ENCODE measurements around the gene TMCC2.
A peak's percentile ranks its signal among the peaks of the same experiment; 100 is the strongest.

TMCC2 gene

DNA sequence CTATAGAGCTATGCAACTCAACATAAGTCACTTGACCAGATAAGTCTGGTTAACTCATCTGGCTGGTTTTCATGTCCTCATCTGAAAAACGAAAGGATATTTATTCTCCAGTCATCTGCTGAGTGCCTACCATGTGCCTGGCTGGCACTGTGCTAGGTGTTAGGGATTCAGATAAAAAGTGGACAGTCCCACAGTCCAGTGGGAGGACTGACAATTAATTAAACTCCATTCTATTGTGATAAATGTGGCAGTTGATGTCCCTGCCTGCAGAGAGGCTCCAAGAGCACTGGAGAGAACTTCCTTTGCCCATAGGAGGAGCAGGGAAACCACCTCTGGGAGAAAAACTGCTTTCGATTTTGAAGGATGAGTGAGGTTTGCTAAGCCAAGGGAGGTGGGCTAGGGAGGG lies 88.4 kb downstream of the TMCC2 start:
- no peak overlapping the region for H4K8ac ChIP-seq (ENCODE audit: low read depth, low read length)
- H3K36me3 ChIP-seq (ENCODE audit: control insufficient read depth in 1 of 2, insufficient read depth in 2 of 2, low read length in 2 of 2) = peaks cover 21 to 27% of the 10 kb centered on the region in 2 experiments
- H3K9me3 ChIP-seq (ENCODE audit: insufficient read depth, low read depth, low read length) = no peaks in the 10 kb centered on the region
- H3K79me2 ChIP-seq (ENCODE audit: control insufficient read depth, insufficient read depth, low read length, poor library complexity) = peaks cover 58% of the 10 kb centered on the region
- no peak overlapping the region for H3K23ac ChIP-seq (ENCODE audit: low read length)
- H3K79me1 ChIP-seq (ENCODE audit: low read length) = peaks cover 21% of the 10 kb centered on the region
- H3K4me1 ChIP-seq (ENCODE audit: control insufficient read depth in 1 of 2, insufficient read depth in 2 of 2, low read length in 2 of 2) = peaks cover 40 to 41% of the 10 kb centered on the region in 2 experiments
- WGBS (ENCODE audit: extremely low coverage, insufficient coverage, insufficient read length) = no CpG with 5 or more reads among the region's 2 CpGs
- peak overlapping the region; percentile 94 for H3K4ac ChIP-seq (ENCODE audit: low read depth, low read length)
- H3K4me2 ChIP-seq (ENCODE audit: low read length) = no peak overlapping the region
- no peak overlapping the region for H3K9ac ChIP-seq (ENCODE audit: low read length)
- H2BK120ac ChIP-seq (ENCODE audit: insufficient read depth, low read length, poor library complexity) = no peak overlapping the region
- H4K91ac ChIP-seq (ENCODE audit: low read depth, low read length) = no peak overlapping the region
- H3K27me3 ChIP-seq (ENCODE audit: insufficient read depth, low read length) = no peaks in the 10 kb centered on the region
- no peak overlapping the region for H3K18ac ChIP-seq (ENCODE audit: low read length)
- no peak overlapping the region for H2BK5ac ChIP-seq (ENCODE audit: low read depth, low read length, poor library complexity)
- no peak overlapping the region for H4K12ac ChIP-seq (ENCODE audit: low read depth, low read length)
- H3K14ac ChIP-seq (ENCODE audit: low read length) = no peak overlapping the region
- no peak overlapping the region for H2BK12ac ChIP-seq (ENCODE audit: low read length)
- no peak overlapping the region for H2AFZ ChIP-seq (ENCODE audit: insufficient read depth, low read length, poor library complexity)
- H2AK5ac ChIP-seq (ENCODE audit: low read length) = no peak overlapping the region
- no peak for DNase-seq
- H3K4me3 ChIP-seq (ENCODE audit: low read depth, low read length) = no peak overlapping the region
- H3K27ac ChIP-seq (ENCODE audit: low read depth, low read length) = no peak overlapping the region

DNA sequence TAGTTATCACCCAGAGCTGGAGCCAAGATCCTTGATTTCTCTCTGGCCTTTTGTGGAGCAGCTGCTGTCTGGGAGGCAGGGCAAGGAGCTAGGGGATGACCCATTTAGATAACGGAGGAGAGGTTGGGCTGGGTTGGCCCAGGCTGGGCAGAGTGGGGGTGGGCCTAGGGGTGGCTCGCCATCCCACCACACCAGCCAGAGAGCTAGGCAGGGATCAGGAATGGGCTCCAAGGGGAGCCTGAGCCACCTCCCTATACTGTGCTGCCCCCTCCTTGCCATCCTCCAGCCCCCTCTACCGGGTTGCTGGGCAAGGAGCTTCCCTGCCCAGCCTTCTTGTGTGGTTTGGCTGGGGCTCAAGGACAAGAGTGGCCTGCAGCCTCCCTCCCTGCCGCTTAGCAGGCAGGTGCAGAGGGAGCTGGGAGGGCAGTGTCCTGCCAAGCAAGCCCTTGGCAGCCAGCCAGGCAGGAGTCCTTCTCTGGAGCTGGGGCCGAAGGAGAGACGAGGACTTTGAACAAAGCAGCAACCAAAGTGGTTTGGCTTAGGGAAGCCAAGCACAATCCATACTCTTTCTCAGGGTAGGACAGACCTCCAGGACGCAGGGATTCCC lies 89.7 kb downstream of the TMCC2 start:
- Histone ChIP-seq H2AFZ (ENCODE audit: insufficient read depth, low read length, poor library complexity) (no peak overlapping the region), H3K79me2 (ENCODE audit: control insufficient read depth, insufficient read depth, low read length, poor library complexity) (peaks cover 59% of the 10 kb centered on the region), H4K91ac (ENCODE audit: low read depth, low read length) (no peak overlapping the region), H3K9ac (ENCODE audit: low read length) (no peak overlapping the region), H3K27ac (ENCODE audit: low read depth, low read length) (no peak overlapping the region), H3K9me3 (ENCODE audit: insufficient read depth, low read depth, low read length) (no peaks in the 10 kb centered on the region), H3K4ac (ENCODE audit: low read depth, low read length) (peak overlapping the region; percentile 94), H3K4me2 (ENCODE audit: low read length) (no peak overlapping the region), H3K79me1 (ENCODE audit: low read length) (peaks cover 25% of the 10 kb centered on the region), H2BK5ac (ENCODE audit: low read depth, low read length, poor library complexity) (no peak overlapping the region), H3K18ac (ENCODE audit: low read length) (no peak overlapping the region), H4K8ac (ENCODE audit: low read depth, low read length) (no peak overlapping the region), H4K12ac (ENCODE audit: low read depth, low read length) (no peak overlapping the region), H3K36me3 (ENCODE audit: control insufficient read depth in 1 of 2, insufficient read depth in 2 of 2, low read length in 2 of 2) (peaks cover 15% of the 10 kb centered on the region in 2 experiments), H2BK120ac (ENCODE audit: insufficient read depth, low read length, poor library complexity) (no peak overlapping the region), H3K27me3 (ENCODE audit: insufficient read depth, low read length) (no peaks in the 10 kb centered on the region), H3K4me3 (ENCODE audit: low read depth, low read length) (no peak overlapping the region), H2AK5ac (ENCODE audit: low read length) (peak overlapping the region; percentile 28), H3K4me1 (ENCODE audit: control insufficient read depth in 1 of 2, insufficient read depth in 2 of 2, low read length in 2 of 2) (peaks cover 45% of the 10 kb centered on the region in 2 experiments), H2BK12ac (ENCODE audit: low read length) (no peak overlapping the region), H3K23ac (ENCODE audit: low read length) (no peak overlapping the region), H3K14ac (ENCODE audit: low read length) (no peak overlapping the region)
- no CpG with 5 or more reads among the region's 7 CpGs for WGBS (ENCODE audit: extremely low coverage, insufficient coverage, insufficient read length)
- no peak for DNase-seq

DNA sequence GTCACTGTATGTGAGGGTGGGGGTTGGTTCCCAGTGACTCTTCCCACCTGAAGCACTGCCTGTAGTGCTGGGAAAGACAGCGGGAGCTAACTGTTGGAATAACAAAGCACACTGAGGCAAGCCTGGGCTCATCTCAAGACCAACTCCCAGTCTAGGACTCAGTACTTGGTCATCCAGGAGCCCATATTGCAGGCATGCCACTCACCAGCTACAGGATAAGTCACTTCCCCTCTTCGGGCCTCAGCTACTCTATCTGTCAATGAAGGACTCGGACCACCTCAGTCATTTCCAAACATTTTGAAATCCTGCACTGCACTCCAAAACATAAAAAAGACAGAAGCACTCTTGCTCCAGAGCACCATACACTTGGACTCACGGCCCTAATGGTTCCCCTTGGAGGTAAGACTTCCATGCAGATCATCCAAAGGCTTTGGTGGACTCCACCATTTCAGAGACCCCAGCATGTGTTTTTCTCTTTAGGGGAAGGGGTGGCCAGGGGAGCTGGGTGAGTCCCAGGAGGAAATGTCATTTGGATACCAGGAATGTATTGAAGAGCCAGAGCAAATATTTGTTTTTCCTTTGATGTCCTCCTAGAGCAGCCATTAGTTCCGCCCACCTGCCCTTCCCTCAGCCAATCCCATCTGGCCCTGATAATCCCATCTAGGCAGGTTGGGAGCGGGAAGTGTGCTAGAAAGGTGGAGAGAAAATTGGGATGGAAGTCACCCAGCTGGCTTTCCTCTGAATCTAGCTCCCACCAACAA lies 90.7 kb downstream of the TMCC2 start:
- DNase-seq = no peak
- H3K18ac ChIP-seq (ENCODE audit: low read length) = no peak overlapping the region
- H2AFZ ChIP-seq (ENCODE audit: insufficient read depth, low read length, poor library complexity) = no peak overlapping the region
- no peak overlapping the region for H2AK5ac ChIP-seq (ENCODE audit: low read length)
- no peak overlapping the region for H2BK12ac ChIP-seq (ENCODE audit: low read length)
- H2BK5ac ChIP-seq (ENCODE audit: low read depth, low read length, poor library complexity) = no peak overlapping the region
- no CpG with 5 or more reads among the region's 6 CpGs for WGBS (ENCODE audit: extremely low coverage, insufficient coverage, insufficient read length)
- no peaks in the 10 kb centered on the region for H3K9me3 ChIP-seq (ENCODE audit: insufficient read depth, low read depth, low read length)
- H4K12ac ChIP-seq (ENCODE audit: low read depth, low read length) = no peak overlapping the region
- H4K91ac ChIP-seq (ENCODE audit: low read depth, low read length) = no peak overlapping the region
- peak overlapping the region; percentile 94 for H3K4ac ChIP-seq (ENCODE audit: low read depth, low read length)
- peak overlapping the region; percentile 8 for H3K23ac ChIP-seq (ENCODE audit: low read length)
- peaks cover 55% of the 10 kb centered on the region for H3K79me2 ChIP-seq (ENCODE audit: control insufficient read depth, insufficient read depth, low read length, poor library complexity)
- no peak overlapping the region for H3K9ac ChIP-seq (ENCODE audit: low read length)
- H4K8ac ChIP-seq (ENCODE audit: low read depth, low read length) = no peak overlapping the region
- peak overlapping the region; percentile 69 for H3K4me2 ChIP-seq (ENCODE audit: low read length)
- peaks cover 13 to 14% of the 10 kb centered on the region in 2 experiments for H3K36me3 ChIP-seq (ENCODE audit: control insufficient read depth in 1 of 2, insufficient read depth in 2 of 2, low read length in 2 of 2)
- peak overlapping the region; percentile 24 for H3K27ac ChIP-seq (ENCODE audit: low read depth, low read length)
- H2BK120ac ChIP-seq (ENCODE audit: insufficient read depth, low read length, poor library complexity) = no peak overlapping the region
- no peaks in the 10 kb centered on the region for H3K27me3 ChIP-seq (ENCODE audit: insufficient read depth, low read length)
- H3K4me3 ChIP-seq (ENCODE audit: low read depth, low read length) = no peak overlapping the region
- peaks cover 42% of the 10 kb centered on the region in 2 experiments for H3K4me1 ChIP-seq (ENCODE audit: control insufficient read depth in 1 of 2, insufficient read depth in 2 of 2, low read length in 2 of 2)
- peaks cover 22% of the 10 kb centered on the region for H3K79me1 ChIP-seq (ENCODE audit: low read length)
- no peak overlapping the region for H3K14ac ChIP-seq (ENCODE audit: low read length)

DNA sequence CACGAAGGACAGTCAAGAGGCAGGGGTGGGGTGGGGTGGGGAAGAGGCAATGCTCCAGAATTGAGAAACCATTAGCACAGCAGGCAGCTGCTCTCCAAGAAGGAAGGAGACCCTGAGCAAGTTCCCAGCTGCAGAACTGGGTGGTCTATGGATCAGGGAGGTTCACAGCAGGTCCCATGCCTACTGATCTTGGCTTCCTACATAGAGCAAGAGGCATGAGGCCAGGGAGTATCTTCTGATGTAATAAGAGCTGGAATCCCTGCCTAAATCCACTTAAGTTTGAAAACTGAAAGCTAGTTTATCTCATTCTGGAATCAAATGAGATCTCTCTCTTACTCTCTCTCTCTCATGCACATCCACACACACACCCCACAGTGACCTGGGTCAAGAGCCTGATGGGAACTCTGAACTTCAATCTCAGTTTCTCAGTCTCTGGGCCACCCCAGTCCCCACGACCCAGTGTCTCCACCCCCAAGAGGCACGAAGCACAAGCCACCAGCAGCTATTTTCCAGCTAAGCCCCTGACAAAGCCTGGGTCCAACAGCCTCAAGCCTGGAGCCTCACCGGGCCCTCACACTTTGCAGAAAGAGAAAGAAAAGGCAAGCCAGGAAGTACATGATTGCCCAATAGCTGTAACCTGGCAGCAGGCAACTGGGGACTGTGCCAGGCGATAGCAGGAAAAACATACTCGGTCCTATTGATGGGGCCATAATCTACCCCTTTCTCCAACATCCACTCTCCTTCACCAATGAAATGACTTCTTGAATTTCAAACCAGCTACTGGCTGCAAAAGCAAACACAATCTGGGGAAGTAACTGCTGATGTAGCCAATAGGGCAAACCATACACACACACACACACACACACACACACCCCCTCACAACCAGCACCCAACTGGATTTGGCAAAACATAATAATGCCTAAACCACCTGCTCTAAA lies 91.6 kb downstream of the TMCC2 start:
- peak overlapping the region; percentile 69 for H3K4me2 ChIP-seq (ENCODE audit: low read length)

More for the DNA sequence above, 91.6 kb downstream of the TMCC2 start:
- peak overlapping the region; percentile 94 for H3K4ac ChIP-seq (ENCODE audit: low read depth, low read length)
- H2AFZ ChIP-seq (ENCODE audit: insufficient read depth, low read length, poor library complexity) = no peak overlapping the region
- no peak overlapping the region for H4K12ac ChIP-seq (ENCODE audit: low read depth, low read length)
- no peak overlapping the region for H2BK120ac ChIP-seq (ENCODE audit: insufficient read depth, low read length, poor library complexity)
- no peaks in the 10 kb centered on the region for H3K9me3 ChIP-seq (ENCODE audit: insufficient read depth, low read depth, low read length)
- peak in 1 of 2 donors; percentile 48 for DNase-seq
- peaks cover 48% of the 10 kb centered on the region for H3K79me2 ChIP-seq (ENCODE audit: control insufficient read depth, insufficient read depth, low read length, poor library complexity)
- peak overlapping the region; percentile 0 for H3K9ac ChIP-seq (ENCODE audit: low read length)
- H4K91ac ChIP-seq (ENCODE audit: low read depth, low read length) = peak overlapping the region; percentile 64
- H3K27ac ChIP-seq (ENCODE audit: low read depth, low read length) = peak overlapping the region; percentile 7
- H2BK12ac ChIP-seq (ENCODE audit: low read length) = no peak overlapping the region
- H3K79me1 ChIP-seq (ENCODE audit: low read length) = peaks cover 17% of the 10 kb centered on the region
- no peak overlapping the region for H2BK5ac ChIP-seq (ENCODE audit: low read depth, low read length, poor library complexity)
- H3K4me3 ChIP-seq (ENCODE audit: low read depth, low read length) = peak overlapping the region; percentile 10
- no CpG with 5 or more reads among the region's 6 CpGs for WGBS (ENCODE audit: extremely low coverage, insufficient coverage, insufficient read length)
- H3K36me3 ChIP-seq (ENCODE audit: control insufficient read depth in 1 of 2, insufficient read depth in 2 of 2, low read length in 2 of 2) = peaks cover 13 to 14% of the 10 kb centered on the region in 2 experiments
- H4K8ac ChIP-seq (ENCODE audit: low read depth, low read length) = no peak overlapping the region
- peak overlapping the region; percentile 46 for H3K14ac ChIP-seq (ENCODE audit: low read length)
- peak overlapping the region; percentile 15 for H2AK5ac ChIP-seq (ENCODE audit: low read length)
- H3K4me1 ChIP-seq (ENCODE audit: control insufficient read depth in 1 of 2, insufficient read depth in 2 of 2, low read length in 2 of 2) = peaks cover 33 to 35% of the 10 kb centered on the region in 2 experiments
- H3K27me3 ChIP-seq (ENCODE audit: insufficient read depth, low read length) = no peaks in the 10 kb centered on the region
- no peak overlapping the region for H3K23ac ChIP-seq (ENCODE audit: low read length)
- H3K18ac ChIP-seq (ENCODE audit: low read length) = no peak overlapping the region
